DND-41 (cell line): ENCODE measurements around the gene TTC12.

ENCODE experiments used
- ATAC-seq: fragments of 200-7000 bp; cut with Tn5 transposase; 3 replicates; pipeline ENCODE4 v1.9.1; 2021; ENCODE audit warnings: low read depth; ENCODE audit not compliant: insufficient read depth
- DNase-seq: peaks from one replicate; pipeline ENCODE4 v3.0.0-alpha.2; 2020
- H2AFZ ChIP-seq: 2 replicates; pipeline ENCODE4 v1.6.0; 2012; ENCODE audit warnings: low read depth, low read length
- H3K27ac ChIP-seq: 2 replicates; pipeline ENCODE4 v1.5.1; 2012; ENCODE audit warnings: low read length, inconsistent platforms
- H3K27me3 ChIP-seq: fragments of 200-600 bp; sonication (generic); 2 replicates; pipeline ENCODE4 v1.6.0; 2012; ENCODE audit warnings: low read length, mild to moderate bottlenecking, inconsistent platforms; ENCODE audit not compliant: insufficient read depth, poor library complexity
- H3K36me3 ChIP-seq: 2 replicates; pipeline ENCODE4 v1.5.1; 2012; ENCODE audit warnings: low read length, inconsistent platforms; ENCODE audit not compliant: insufficient read depth
- H3K4me1 ChIP-seq: 2 replicates; pipeline ENCODE4 v1.5.1; 2012; ENCODE audit warnings: mild to moderate bottlenecking, low read length; ENCODE audit not compliant: insufficient read depth
- H3K4me2 ChIP-seq: 2 replicates; pipeline ENCODE4 v1.6.0; 2012; ENCODE audit warnings: mild to moderate bottlenecking, moderate library complexity, low read length, inconsistent platforms; ENCODE audit not compliant: insufficient read depth
- H3K4me3 ChIP-seq, 2 experiments: fragments of 200-600 bp in 1 of 2; shearing (Covaris generic) in 1 of 2; 2 replicates each; pipeline ENCODE4 v1.5.1; 2012 to 2016; ENCODE audit warnings: inconsistent platforms in 2 of 2, low read length in 2 of 2, mild to moderate bottlenecking in 2 of 2, low read depth in 1 of 2, moderate library complexity in 1 of 2
- H3K79me2 ChIP-seq: 2 replicates; pipeline ENCODE4 v1.6.0; 2012; ENCODE audit warnings: low read length, inconsistent platforms; ENCODE audit not compliant: insufficient read depth
- H3K9ac ChIP-seq: 2 replicates; pipeline ENCODE4 v1.6.0; 2012; ENCODE audit warnings: low read depth, mild to moderate bottlenecking, inconsistent platforms, low read length, moderate library complexity
- H3K9me3 ChIP-seq: 2 replicates; pipeline ENCODE4 v1.5.1; 2012; ENCODE audit warnings: low read length, moderate library complexity, mild to moderate bottlenecking, inconsistent platforms; ENCODE audit not compliant: insufficient read depth, severe bottlenecking
- H4K20me1 ChIP-seq: 2 replicates; pipeline ENCODE4 v1.6.0; 2012; ENCODE audit warnings: low read length; ENCODE audit not compliant: insufficient read depth
- EZH2 ChIP-seq: IDR thresholded peaks from 3 replicates; pipeline ENCODE4 v1.6.1; 2012; ENCODE audit warnings: borderline replicate concordance, low read depth, mild to moderate bottlenecking, moderate library complexity, low read length, inconsistent platforms; ENCODE audit not compliant: severe bottlenecking
- TF ChIP-seq, protein P1 (sequence below): IDR thresholded peaks from 2 replicates; pipeline ENCODE4 v1.5.1; 2012; ENCODE audit warnings: borderline replicate concordance, low read length, moderate library complexity, mild to moderate bottlenecking; ENCODE audit not compliant: poor library complexity, severe bottlenecking; ENCODE audit errors: extremely low read depth

Gene TTC12

GRCh38 chr11:113363406-113363805 is 49.0 kb downstream of the TTC12 start:
- ATAC-seq (no peak), DNase-seq (no peak)
- Histone ChIP-seq H3K36me3 (no peaks in the 10 kb centered on the region), H3K27ac (no peak overlapping the region), H3K79me2 (no peaks in the 10 kb centered on the region), H3K4me3 (no peak overlapping the region), H3K4me1 (no peaks in the 10 kb centered on the region), H2AFZ (no peak overlapping the region), H3K4me2 (no peak overlapping the region), H3K9ac (no peak overlapping the region), H3K27me3 (peaks cover 10% of the 10 kb centered on the region), H3K9me3 (no peaks in the 10 kb centered on the region), H4K20me1 (no peaks in the 10 kb centered on the region; the same call in 1 of the 2 replicates)
- TF ChIP-seq, protein P1, sequence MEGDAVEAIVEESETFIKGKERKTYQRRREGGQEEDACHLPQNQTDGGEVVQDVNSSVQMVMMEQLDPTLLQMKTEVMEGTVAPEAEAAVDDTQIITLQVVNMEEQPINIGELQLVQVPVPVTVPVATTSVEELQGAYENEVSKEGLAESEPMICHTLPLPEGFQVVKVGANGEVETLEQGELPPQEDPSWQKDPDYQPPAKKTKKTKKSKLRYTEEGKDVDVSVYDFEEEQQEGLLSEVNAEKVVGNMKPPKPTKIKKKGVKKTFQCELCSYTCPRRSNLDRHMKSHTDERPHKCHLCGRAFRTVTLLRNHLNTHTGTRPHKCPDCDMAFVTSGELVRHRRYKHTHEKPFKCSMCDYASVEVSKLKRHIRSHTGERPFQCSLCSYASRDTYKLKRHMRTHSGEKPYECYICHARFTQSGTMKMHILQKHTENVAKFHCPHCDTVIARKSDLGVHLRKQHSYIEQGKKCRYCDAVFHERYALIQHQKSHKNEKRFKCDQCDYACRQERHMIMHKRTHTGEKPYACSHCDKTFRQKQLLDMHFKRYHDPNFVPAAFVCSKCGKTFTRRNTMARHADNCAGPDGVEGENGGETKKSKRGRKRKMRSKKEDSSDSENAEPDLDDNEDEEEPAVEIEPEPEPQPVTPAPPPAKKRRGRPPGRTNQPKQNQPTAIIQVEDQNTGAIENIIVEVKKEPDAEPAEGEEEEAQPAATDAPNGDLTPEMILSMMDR, result no peak

DNA sequence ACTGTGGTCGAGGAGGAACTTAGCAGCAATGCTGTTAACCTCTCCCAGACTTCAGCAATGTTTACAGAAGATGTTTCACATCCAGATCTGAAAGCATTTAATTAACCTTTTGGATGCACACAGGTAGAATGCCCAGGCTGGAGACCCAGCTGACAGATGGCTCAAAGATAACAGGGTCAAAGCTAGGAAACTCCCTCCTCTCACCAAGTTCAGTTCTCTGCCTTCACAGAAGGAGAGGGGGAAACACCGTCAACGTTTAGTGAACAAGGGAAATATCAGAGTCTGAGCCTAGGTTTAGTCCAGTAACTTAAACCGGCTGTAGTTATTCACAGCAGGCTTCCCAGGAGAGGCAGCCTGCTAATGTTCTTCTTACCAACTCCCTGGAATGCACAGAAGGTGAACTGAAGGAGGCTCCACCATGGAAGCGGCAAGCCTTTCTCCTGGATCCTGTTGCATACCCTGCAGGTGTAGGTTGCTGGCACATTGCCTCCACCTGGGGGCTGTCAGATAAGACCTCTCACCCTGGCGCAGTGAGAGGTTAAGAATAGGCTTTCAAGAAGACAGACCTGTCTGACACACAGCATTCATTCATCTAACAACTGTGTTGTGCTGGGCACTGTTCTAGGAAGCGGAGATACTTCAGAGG is 49.7 kb downstream of the TTC12 start:
- H3K79me2 ChIP-seq, result no peaks in the 10 kb centered on the region
- ATAC-seq (no peak), DNase-seq (no peak)
- H2AFZ ChIP-seq, result no peak overlapping the region
- no peaks in the 10 kb centered on the region for H3K4me1 ChIP-seq
- H4K20me1 ChIP-seq, result no peaks in the 10 kb centered on the region; the same call in 1 of the 2 replicates
- H3K9me3 ChIP-seq, result no peaks in the 10 kb centered on the region
- H3K36me3 ChIP-seq, result no peaks in the 10 kb centered on the region
- no peak overlapping the region for H3K9ac ChIP-seq
- TF ChIP-seq EZH2, result no peak
- TF ChIP-seq, protein P1, result no peak
- H3K4me2 ChIP-seq, result no peak overlapping the region
- H3K27ac ChIP-seq, result no peak overlapping the region
- H3K4me3 ChIP-seq, result no peak overlapping the region
- peaks cover 10% of the 10 kb centered on the region for H3K27me3 ChIP-seq

GRCh38 chr11:113365895-113366294 is 51.5 kb downstream of the TTC12 start:
- H3K27me3 ChIP-seq, result peaks cover 10% of the 10 kb centered on the region
- no peak overlapping the region for H3K27ac ChIP-seq
- no peak overlapping the region for H2AFZ ChIP-seq
- no peak overlapping the region for H3K4me3 ChIP-seq
- H3K4me1 ChIP-seq, result no peaks in the 10 kb centered on the region
- peak; percentile 58; the same call in 2 of the 3 replicates for ATAC-seq
- H3K9me3 ChIP-seq, result no peaks in the 10 kb centered on the region
- TF ChIP-seq, protein P1, result no peak
- TF ChIP-seq EZH2, result no peak
- peak; percentile 6 for DNase-seq
- H3K36me3 ChIP-seq, result no peaks in the 10 kb centered on the region
- H3K79me2 ChIP-seq, result no peaks in the 10 kb centered on the region
- no peaks in the 10 kb centered on the region; the same call in 1 of the 2 replicates for H4K20me1 ChIP-seq
- H3K4me2 ChIP-seq, result no peak overlapping the region
- H3K9ac ChIP-seq, result no peak overlapping the region

- TF ChIP-seq, protein P1, result no peak
- TF ChIP-seq EZH2, result no peak
- Histone ChIP-seq H3K9ac (no peak overlapping the region), H3K9me3 (no peaks in the 10 kb centered on the region), H2AFZ (no peak overlapping the region), H3K36me3 (no peaks in the 10 kb centered on the region), H3K27me3 (peaks cover 3% of the 10 kb centered on the region), H3K4me3 (no peak overlapping the region), H3K27ac (no peak overlapping the region), H4K20me1 (no peaks in the 10 kb centered on the region; the same call in 1 of the 2 replicates), H3K4me2 (no peak overlapping the region), H3K4me1 (no peaks in the 10 kb centered on the region), H3K79me2 (no peaks in the 10 kb centered on the region)
- DNase-seq, result no peak
- no peak for ATAC-seq
These were observed 55.0 kb downstream of the TTC12 start for GRCh38 chr11:113369411-113369810.
